Subcutaneous adipose tissue (tissue), 4 donors: ENCODE measurements around the gene HEPHL1. TPM values are rescaled to one million over a fixed set of nuclear protein-coding genes. Genes with fewer than 3 reads are reported as not detected.

Experiments used
- total RNA-seq, 4 donors: library from RNA; depleted of rRNA; stranded (reverse); fragments of >200 nt; gene quantifications; one replicate each; pipeline ENCODE4 v1.1.0, GENCODE V29; 2016
- TF ChIP-seq, protein P1 (sequence below): fragments of 450-650 bp; IDR thresholded peaks from one replicate; pipeline ENCODE4 v1.5.1; 2016; ENCODE audit warnings: low read depth, mild to moderate bottlenecking, control low read depth, antibody characterized with exemption, moderate library complexity

HEPHL1 gene
- total RNA-seq, 4 donors from 2014 or later = not detected

GRCh38 chr11:94147433-94147845, 126.3 kb downstream of the HEPHL1 start:
- TF ChIP-seq, protein P1, sequence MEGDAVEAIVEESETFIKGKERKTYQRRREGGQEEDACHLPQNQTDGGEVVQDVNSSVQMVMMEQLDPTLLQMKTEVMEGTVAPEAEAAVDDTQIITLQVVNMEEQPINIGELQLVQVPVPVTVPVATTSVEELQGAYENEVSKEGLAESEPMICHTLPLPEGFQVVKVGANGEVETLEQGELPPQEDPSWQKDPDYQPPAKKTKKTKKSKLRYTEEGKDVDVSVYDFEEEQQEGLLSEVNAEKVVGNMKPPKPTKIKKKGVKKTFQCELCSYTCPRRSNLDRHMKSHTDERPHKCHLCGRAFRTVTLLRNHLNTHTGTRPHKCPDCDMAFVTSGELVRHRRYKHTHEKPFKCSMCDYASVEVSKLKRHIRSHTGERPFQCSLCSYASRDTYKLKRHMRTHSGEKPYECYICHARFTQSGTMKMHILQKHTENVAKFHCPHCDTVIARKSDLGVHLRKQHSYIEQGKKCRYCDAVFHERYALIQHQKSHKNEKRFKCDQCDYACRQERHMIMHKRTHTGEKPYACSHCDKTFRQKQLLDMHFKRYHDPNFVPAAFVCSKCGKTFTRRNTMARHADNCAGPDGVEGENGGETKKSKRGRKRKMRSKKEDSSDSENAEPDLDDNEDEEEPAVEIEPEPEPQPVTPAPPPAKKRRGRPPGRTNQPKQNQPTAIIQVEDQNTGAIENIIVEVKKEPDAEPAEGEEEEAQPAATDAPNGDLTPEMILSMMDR = no peak

DNA sequence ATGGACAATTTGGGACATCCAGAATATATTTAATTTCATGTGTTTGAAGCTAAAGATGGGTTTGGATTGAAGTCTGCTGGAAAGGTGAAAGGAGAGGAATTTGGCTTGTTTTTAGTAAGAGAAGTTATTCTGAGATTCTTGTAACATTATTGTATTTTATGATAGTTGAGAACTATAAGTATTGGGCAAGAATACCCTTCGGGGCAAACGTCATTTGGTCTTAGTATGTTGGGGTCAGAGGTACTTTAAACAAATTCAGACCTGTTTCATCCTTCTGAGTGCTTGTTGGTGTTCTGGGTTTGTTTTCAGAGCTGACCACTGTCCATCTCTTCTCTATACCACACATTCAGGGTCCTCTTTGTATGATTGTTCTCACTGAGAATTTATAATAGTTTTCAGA, 127.0 kb downstream of the HEPHL1 start:
- TF ChIP-seq, protein P1 = no peak

- TF ChIP-seq, protein P1 = no peak
Measured at GRCh38 chr11:94149431-94150017, 128.4 kb downstream of the HEPHL1 start.

- TF ChIP-seq, protein P1 = no peak
Measured at GRCh38 chr11:94150056-94150455, 128.9 kb downstream of the HEPHL1 start.

- TF ChIP-seq, protein P1 = no peak
Measured at GRCh38 chr11:94150704-94151685, 129.8 kb downstream of the HEPHL1 start.

DNA sequence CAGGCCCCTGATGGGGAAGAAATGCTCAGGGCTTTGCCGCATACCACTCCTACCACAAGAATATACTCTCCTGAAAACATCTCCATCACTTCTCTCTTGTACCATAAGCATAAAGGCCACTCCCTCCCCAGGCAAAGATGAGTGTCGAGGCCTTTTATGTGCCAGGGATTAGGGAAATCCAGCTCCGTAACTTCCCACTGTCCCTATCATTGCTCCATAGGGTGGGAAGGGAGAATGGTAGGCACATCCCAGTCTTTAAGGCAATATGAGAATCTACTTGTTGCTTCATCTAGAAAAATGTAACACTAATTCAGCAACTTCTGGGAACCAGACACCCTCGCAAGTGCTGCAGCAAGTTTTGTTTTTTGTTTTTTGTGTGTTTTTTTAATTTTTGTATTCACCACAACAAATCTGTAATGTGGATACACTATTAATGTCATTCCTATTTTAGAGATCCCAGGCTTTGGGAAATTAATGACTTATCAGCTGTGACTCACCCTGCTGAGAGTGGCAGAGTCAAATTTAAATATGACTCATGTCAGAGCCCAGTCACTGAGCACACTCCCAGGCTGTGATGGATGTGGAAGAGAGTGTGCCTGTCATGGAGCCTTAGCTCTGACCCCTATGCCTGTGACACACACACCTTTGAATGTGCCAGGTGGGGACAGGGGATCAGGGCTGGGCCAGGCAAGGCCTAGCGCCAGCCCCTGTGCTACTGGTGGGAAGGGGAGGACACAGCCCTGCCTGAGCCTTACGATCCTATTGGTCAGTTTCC, 130.9 kb downstream of the HEPHL1 start:
- TF ChIP-seq, protein P1 = no peak

GRCh38 chr11:94152678-94153065, 131.5 kb downstream of the HEPHL1 start:
- TF ChIP-seq, protein P1 = no peak
